K562 (cell line): ENCODE results near the gene CCDC85B. TPM values are rescaled to one million over a fixed set of nuclear protein-coding genes. Genes with fewer than 3 reads are reported as not detected.
A peak's percentile ranks its signal among the peaks of the same experiment; 100 is the strongest.

Experiments
- ATAC-seq: fragments of 200-7000 bp; cut with Tn5 transposase; 3 replicates; pipeline ENCODE4 v1.9.1; 2020; ENCODE audit warnings: moderate library complexity
- BruUV-seq: library from RNA; stranded (reverse); fragments of 400-500 nt; replicated peaks from 2 replicates; lab custom pipeline; 2021; lab: Mats Ljungman, UMichigan
- CTCF ChIA-PET: fragments of 300-600 bp; formaldehyde crosslinking; extraction: SDS; loops from one replicate; lab custom pipeline; 2021; ENCODE audit warnings: low intra/inter-chr PET ratio; lab: Yijun Ruan, JAX
- POLR2A ChIA-PET: fragments of 300-600, 350-650 bp; sonication (Branson Sonifier 250); formaldehyde crosslinking; extraction: SDS; loops from one replicate; lab custom pipeline; 2021; ENCODE audit warnings: antibody characterized with exemption, inconsistent platforms; lab: Yijun Ruan, JAX
- DNase-seq, 4 experiments: peaks; one replicate each; pipeline versions ENCODE4 v3.0.0 to v3.0.0-alpha.2; 2011 to 2018; ENCODE audit warnings: low spot score in 3 of 4, mixed read lengths in 3 of 4; ENCODE audit errors: extremely low read depth in 1 of 4
- FAIRE-seq: peaks from 2 replicates; lab custom pipeline; 2011; peaks lifted over from hg19 to GRCh38; lab: Jason Lieb, UNC
- H2AFZ ChIP-seq: 2 replicates; pipeline ENCODE4 v1.6.0; 2011; ENCODE audit warnings: low read depth, low read length, control low read depth, inconsistent platforms
- H3K27ac ChIP-seq: fragments of 200-600 bp; 3 replicates; pipeline ENCODE4 v1.8.0; 2011; ENCODE audit warnings: low read depth, mild to moderate bottlenecking, control low read depth, inconsistent platforms, low read length, moderate library complexity, mixed read lengths; ENCODE audit errors: extremely low read depth
- H3K27me3 ChIP-seq, 2 experiments: fragments of 300-600 bp in 1 of 2; 2 replicates in 1 of 2; 3 replicates in 1 of 2; pipeline versions ENCODE4 v1.6.0 to v1.8.0; 2011; ENCODE audit warnings: inconsistent platforms in 2 of 2, low read length in 2 of 2, mild to moderate bottlenecking in 1 of 2, mixed read lengths in 1 of 2, moderate library complexity in 1 of 2; ENCODE audit not compliant: control insufficient read depth in 2 of 2, insufficient read depth in 2 of 2
- H3K36me3 ChIP-seq: fragments of 300-600 bp; 3 replicates; pipeline ENCODE4 v1.8.0; 2011; ENCODE audit warnings: mild to moderate bottlenecking, low read length, inconsistent platforms; ENCODE audit not compliant: control insufficient read depth, insufficient read depth
- H3K4me1 ChIP-seq, 2 experiments: fragments of 200-600 bp in 1 of 2; replicated peaks in 1 of 2; 2 replicates in 1 of 2; 3 replicates in 1 of 2; pipeline versions ENCODE4 v1.5.1 to v1.8.0; 2011; ENCODE audit warnings: inconsistent platforms in 2 of 2, low read length in 2 of 2, mild to moderate bottlenecking in 1 of 2, mixed read lengths in 1 of 2, moderate library complexity in 1 of 2; ENCODE audit not compliant: control insufficient read depth in 2 of 2, insufficient read depth in 2 of 2
- H3K4me2 ChIP-seq: 2 replicates; pipeline ENCODE4 v1.6.1; 2011; ENCODE audit warnings: low read length, control low read depth, inconsistent platforms, mixed read lengths; ENCODE audit not compliant: insufficient read depth
- H3K4me3 ChIP-seq: fragments of 200-600 bp; sonication (generic), shearing (Covaris generic); 2 replicates; pipeline ENCODE4 v1.5.1; 2016; ENCODE audit warnings: control low read depth, inconsistent platforms
- H3K79me2 ChIP-seq: fragments of 200-600 bp; 3 replicates; pipeline ENCODE4 v1.8.0; 2011; ENCODE audit warnings: low read length, inconsistent platforms; ENCODE audit not compliant: control insufficient read depth, insufficient read depth
- H3K9ac ChIP-seq, 2 experiments: 2 replicates each; pipeline versions ENCODE4 v1.6.0 to v1.6.1; 2011; ENCODE audit warnings: low read depth in 2 of 2, low read length in 2 of 2, control low read depth in 1 of 2, inconsistent platforms in 1 of 2, mild to moderate bottlenecking in 1 of 2, mixed read lengths in 1 of 2; ENCODE audit not compliant: insufficient read depth in 1 of 2
- H3K9me1 ChIP-seq: one replicate; pipeline ENCODE4 v1.6.0; 2011; ENCODE audit warnings: inconsistent platforms, mild to moderate bottlenecking, low read length, moderate library complexity; ENCODE audit not compliant: control insufficient read depth, insufficient read depth
- H3K9me3 ChIP-seq: replicated peaks from 2 replicates; pipeline ENCODE4 v1.5.1; 2011; ENCODE audit warnings: low read depth, low read length, inconsistent platforms; ENCODE audit not compliant: control insufficient read depth, insufficient read depth
- H4K20me1 ChIP-seq: replicated peaks from 2 replicates; pipeline ENCODE4 v1.6.1; 2011; ENCODE audit warnings: low read length, inconsistent platforms, mixed read lengths; ENCODE audit not compliant: control insufficient read depth, insufficient read depth
- ATF1 ChIP-seq, 2 experiments: fragments of 450-650 bp in 1 of 2; IDR thresholded peaks; 2 replicates each; pipeline ENCODE4 v1.6.1; 2016; ENCODE audit warnings: missing compliant biosample characterization in 1 of 2, missing genetic modification characterization in 1 of 2
- CC2D1A ChIP-seq: fragments of 450-650 bp; IDR thresholded peaks from 2 replicates; pipeline ENCODE4 v1.6.1; 2017; ENCODE audit warnings: mild to moderate bottlenecking
- ERF ChIP-seq: fragments of 450-650 bp; formaldehyde crosslinking; IDR thresholded peaks from 2 replicates; pipeline ENCODE4 v1.4.0; 2020; ENCODE audit warnings: mild to moderate bottlenecking, mixed read lengths
- NBN ChIP-seq: fragments of 450-650 bp; IDR thresholded peaks from 2 replicates; pipeline ENCODE4 v1.6.1; 2016; ENCODE audit warnings: low read depth, mild to moderate bottlenecking
- NFRKB ChIP-seq: fragments of 450-650 bp; IDR thresholded peaks from 2 replicates; pipeline ENCODE4 v1.6.1; 2016; ENCODE audit warnings: low read depth
- NFXL1 ChIP-seq: fragments of 450-650 bp; formaldehyde crosslinking; IDR thresholded peaks from 2 replicates; pipeline ENCODE4 v1.4.0; 2021; ENCODE audit warnings: mild to moderate bottlenecking
- NR1H2 ChIP-seq: sonication (generic); formaldehyde crosslinking; IDR thresholded peaks from 2 replicates; pipeline ENCODE4 v1.4.0; 2020; ENCODE audit warnings: mild to moderate bottlenecking, missing genetic modification reagents
- NR2C1 ChIP-seq, 2 experiments: fragments of 450-650 bp; IDR thresholded peaks; 2 replicates each; pipeline ENCODE4 v1.6.1; 2017; ENCODE audit warnings: mild to moderate bottlenecking in 2 of 2, antibody characterized with exemption in 1 of 2, inconsistent platforms in 1 of 2, missing compliant biosample characterization in 1 of 2, missing genetic modification characterization in 1 of 2
- POLR2H ChIP-seq: IDR thresholded peaks from 2 replicates; pipeline ENCODE4 v1.6.1; 2016; ENCODE audit warnings: missing genetic modification characterization, low read depth, mild to moderate bottlenecking, control low read depth, missing compliant biosample characterization, moderate library complexity
- SPI1 ChIP-seq: IDR thresholded peaks from 2 replicates; pipeline ENCODE4 v1.6.1; 2011; ENCODE audit warnings: low read depth, low read length, control low read depth, borderline replicate concordance
- ZNF311 ChIP-seq: fragments of 250-450 bp; sonication (Bioruptor Pico); IDR thresholded peaks from 2 replicates; pipeline ENCODE4 v1.4.0; 2020; ENCODE audit warnings: mild to moderate bottlenecking, moderate library complexity
- ZNF644 ChIP-seq: fragments of 200-800 bp; sonication (Bioruptor generic); IDR thresholded peaks from 2 replicates; pipeline ENCODE4 v1.6.1; 2016; ENCODE audit warnings: low read depth, missing genetic modification characterization, missing compliant biosample characterization
- WGBS: fragments of 100-300 bp; shearing (Covaris generic); methylation state at CpG from one replicate; pipeline ENCODE4 v1.1.6; 2016; ENCODE audit warnings: low coverage, mixed read lengths; ENCODE audit not compliant: insufficient coverage; ENCODE audit errors: missing lambda C conversion rate; 5-methylcytosine and 5-hydroxymethylcytosine counted together
- in situ Hi-C: fragments of 300-500 bp; cut with MboI; formaldehyde crosslinking; loops from 4 replicates; pipeline ENCODE4 v1.15.0; 2018; ENCODE audit warnings: inconsistent platforms, mixed read lengths
- intact Hi-C: fragments of 100-400 bp; cut with micrococcal nuclease; formaldehyde crosslinking; loops from 2 replicates; pipeline ENCODE4 v1.14.2; 2022
- polyA plus RNA-seq, 8 experiments: library from polyadenylated mRNA; depleted of rRNA in 4 of 8; stranded (reverse) in 5 of 8; unstranded in 3 of 8; fragments of >200 nt; fragmentation: Nextera tagmentation in 2 of 8; fragmentation: Illumina TruSeq in 1 of 8; extraction: Ambion mirVana in 2 of 8; extraction: Trizol in 1 of 8; gene quantifications; 2 replicates each; pipeline versions ENCODE4 v1.2.1 to v1.2.3, GENCODE V29; 2011 to 2014; ENCODE audit warnings: inconsistent platforms in 1 of 8, missing spikeins in 1 of 8
- total RNA-seq, 7 experiments: library from RNA; depleted of rRNA in 6 of 7; stranded (reverse); fragments of >200 nt in 6 of 7; fragmentation: Illumina TruSeq in 2 of 7; extraction: Trizol in 2 of 7; gene quantifications; 2 replicates each; pipeline versions ENCODE4 v1.2.1 to v1.2.3, GENCODE V29; 2011 to 2021; ENCODE audit warnings: low replicate concordance in 1 of 7
- TF ChIP-seq, protein P1 (sequence below): fragments of 450-650 bp; formaldehyde crosslinking; IDR thresholded peaks from 2 replicates; pipeline ENCODE4 v1.4.0; 2022; ENCODE audit warnings: missing genetic modification characterization
- TF ChIP-seq, protein P2 (sequence below): fragments of 250-450 bp; sonication (Bioruptor Pico); IDR thresholded peaks from 2 replicates; pipeline ENCODE4 v1.4.0; 2020; ENCODE audit warnings: mild to moderate bottlenecking, moderate library complexity

The CCDC85B gene
- total and polyA plus RNA-seq, 9 of the 15 experiments (the other 6 are each of a cell fraction or from before 2014, with no cell fraction given) = 0.14 to 138 (median 6.2) TPM

- WGBS = 1% methylated on average over 13 of the region's 16 CpGs
- peaks cover 14 to 78% of the 10 kb centered on the region in 2 experiments for H3K4me1 ChIP-seq
- in situ Hi-C loops = no loop called here
- no peaks in the 10 kb centered on the region; a peak in 1 of 5 replicates for H3K27me3 ChIP-seq
- no peak for ATAC-seq
- no peaks in the 10 kb centered on the region for H3K9me3 ChIP-seq
- POLR2A ChIA-PET = interaction anchor here (0.6 to 5.6 kb wide), 32 partner anchors 9 to 663 kb away, joined by 3 to 151 read pairs (median 4); partner anchors contain the start of genes AP5B1, BANF1, CCDC85B and EIF1AD
- no TSS peak for BruUV-seq
- peak overlapping the region; percentile 95 for H3K4me2 ChIP-seq
- peaks cover 11% of the 10 kb centered on the region for H3K9me1 ChIP-seq
- no peak for DNase-seq
- H3K27ac ChIP-seq = peak overlapping the region; percentile 96
- peak overlapping the region; percentile 99 to 100 for H3K9ac ChIP-seq
- CTCF ChIA-PET = interaction anchor here (0.9 to 1.1 kb wide), 3 partner anchors 28 to 130 kb away, joined by 3 read pairs; partner anchors contain the start of gene FIBP
- no peak for FAIRE-seq
- H4K20me1 ChIP-seq = peaks cover 22% of the 10 kb centered on the region
- H3K36me3 ChIP-seq = peaks cover 57% of the 10 kb centered on the region
- intact Hi-C loops = loop anchor here (1.0 to 5.0 kb wide), 2 partner anchors 28 to 42 kb away; partner anchors contain the start of genes FIBP and FOSL1
- peak overlapping the region; percentile 32 for H2AFZ ChIP-seq
- peaks cover 57% of the 10 kb centered on the region for H3K79me2 ChIP-seq
- H3K4me3 ChIP-seq = peak overlapping the region; percentile 95
- TF ChIP-seq NFRKB (peak; percentile 94), ZNF311 (CRISPR knock-in tag) (peak; percentile 57; the same call in 1 of the 2 replicates), NR1H2 (CRISPR knock-in tag) (0 out of 2 replicates have a peak, but pooled peaks have one; percentile 18), ATF1 (CRISPR knock-in tag; IDR thresholded peaks at IDR 0.05) (no peak), ATF1 (tag; IDR thresholded peaks at IDR 0.05) (0 out of 2 replicates have a peak, but pooled peaks have one; percentile 24), SPI1 (peak; percentile 25; the same call in 1 of the 2 replicates), NFXL1 (CRISPR knock-in tag) (0 out of 2 replicates have a peak, but pooled peaks have one; percentile 20), NBN (0 out of 2 replicates have a peak, but pooled peaks have one; percentile 11), ERF (CRISPR knock-in tag) (no peak; the same call in 1 of the 2 replicates), CC2D1A (peak; percentile 37; the same call in 1 of the 2 replicates), NR2C1 (IDR thresholded peaks at IDR 0.05) (no peak), NR2C1 (tag; IDR thresholded peaks at IDR 0.05) (0 out of 2 replicates have a peak, but pooled peaks have one; percentile 9), ZNF644 (tag) (peak; percentile 17; the same call in 1 of the 2 replicates), POLR2H (peak; percentile 74)
- TF ChIP-seq, protein P1, sequence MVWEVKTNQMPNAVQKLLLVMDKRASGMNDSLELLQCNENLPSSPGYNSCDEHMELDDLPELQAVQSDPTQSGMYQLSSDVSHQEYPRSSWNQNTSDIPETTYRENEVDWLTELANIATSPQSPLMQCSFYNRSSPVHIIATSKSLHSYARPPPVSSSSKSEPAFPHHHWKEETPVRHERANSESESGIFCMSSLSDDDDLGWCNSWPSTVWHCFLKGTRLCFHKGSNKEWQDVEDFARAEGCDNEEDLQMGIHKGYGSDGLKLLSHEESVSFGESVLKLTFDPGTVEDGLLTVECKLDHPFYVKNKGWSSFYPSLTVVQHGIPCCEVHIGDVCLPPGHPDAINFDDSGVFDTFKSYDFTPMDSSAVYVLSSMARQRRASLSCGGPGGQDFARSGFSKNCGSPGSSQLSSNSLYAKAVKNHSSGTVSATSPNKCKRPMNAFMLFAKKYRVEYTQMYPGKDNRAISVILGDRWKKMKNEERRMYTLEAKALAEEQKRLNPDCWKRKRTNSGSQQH (CRISPR knock-in tag) = peak; percentile 96
- TF ChIP-seq, protein P2, sequence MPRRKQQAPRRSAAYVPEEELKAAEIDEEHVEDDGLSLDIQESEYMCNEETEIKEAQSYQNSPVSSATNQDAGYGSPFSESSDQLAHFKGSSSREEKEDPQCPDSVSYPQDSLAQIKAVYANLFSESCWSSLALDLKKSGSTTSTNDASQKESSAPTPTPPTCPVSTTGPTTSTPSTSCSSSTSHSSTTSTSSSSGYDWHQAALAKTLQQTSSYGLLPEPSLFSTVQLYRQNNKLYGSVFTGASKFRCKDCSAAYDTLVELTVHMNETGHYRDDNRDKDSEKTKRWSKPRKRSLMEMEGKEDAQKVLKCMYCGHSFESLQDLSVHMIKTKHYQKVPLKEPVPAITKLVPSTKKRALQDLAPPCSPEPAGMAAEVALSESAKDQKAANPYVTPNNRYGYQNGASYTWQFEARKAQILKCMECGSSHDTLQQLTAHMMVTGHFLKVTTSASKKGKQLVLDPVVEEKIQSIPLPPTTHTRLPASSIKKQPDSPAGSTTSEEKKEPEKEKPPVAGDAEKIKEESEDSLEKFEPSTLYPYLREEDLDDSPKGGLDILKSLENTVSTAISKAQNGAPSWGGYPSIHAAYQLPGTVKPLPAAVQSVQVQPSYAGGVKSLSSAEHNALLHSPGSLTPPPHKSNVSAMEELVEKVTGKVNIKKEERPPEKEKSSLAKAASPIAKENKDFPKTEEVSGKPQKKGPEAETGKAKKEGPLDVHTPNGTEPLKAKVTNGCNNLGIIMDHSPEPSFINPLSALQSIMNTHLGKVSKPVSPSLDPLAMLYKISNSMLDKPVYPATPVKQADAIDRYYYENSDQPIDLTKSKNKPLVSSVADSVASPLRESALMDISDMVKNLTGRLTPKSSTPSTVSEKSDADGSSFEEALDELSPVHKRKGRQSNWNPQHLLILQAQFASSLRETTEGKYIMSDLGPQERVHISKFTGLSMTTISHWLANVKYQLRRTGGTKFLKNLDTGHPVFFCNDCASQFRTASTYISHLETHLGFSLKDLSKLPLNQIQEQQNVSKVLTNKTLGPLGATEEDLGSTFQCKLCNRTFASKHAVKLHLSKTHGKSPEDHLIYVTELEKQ (CRISPR knock-in tag) = no peak
Observed at GRCh38 chr11:65859812-65860277, 30.6 kb upstream of the CCDC85B start.
